Neuron (in vitro differentiated cells): Measurements from ENCODE around the gene PTRHD1.

Experiments
- H2AFZ ChIP-seq: one replicate; pipeline ENCODE4 v1.6.1; 2013; ENCODE audit warnings: low read depth, mild to moderate bottlenecking, inconsistent platforms, low read length, moderate library complexity
- H3K27me3 ChIP-seq: one replicate; pipeline ENCODE4 v1.6.1; 2013; ENCODE audit warnings: low read length; ENCODE audit not compliant: insufficient read depth
- H3K36me3 ChIP-seq: one replicate; pipeline ENCODE4 v1.6.1; 2013; ENCODE audit warnings: low read length; ENCODE audit not compliant: insufficient read depth
- H3K4me1 ChIP-seq: one replicate; pipeline ENCODE4 v1.6.1; 2013; ENCODE audit warnings: low read length; ENCODE audit not compliant: insufficient read depth
- H3K4me3 ChIP-seq: 2 replicates; pipeline ENCODE4 v1.5.1; 2013; ENCODE audit warnings: mild to moderate bottlenecking, low read length, moderate library complexity
- H3K9me3 ChIP-seq: one replicate; pipeline ENCODE4 v1.6.1; 2013; ENCODE audit warnings: low read length

PTRHD1 gene

DNA sequence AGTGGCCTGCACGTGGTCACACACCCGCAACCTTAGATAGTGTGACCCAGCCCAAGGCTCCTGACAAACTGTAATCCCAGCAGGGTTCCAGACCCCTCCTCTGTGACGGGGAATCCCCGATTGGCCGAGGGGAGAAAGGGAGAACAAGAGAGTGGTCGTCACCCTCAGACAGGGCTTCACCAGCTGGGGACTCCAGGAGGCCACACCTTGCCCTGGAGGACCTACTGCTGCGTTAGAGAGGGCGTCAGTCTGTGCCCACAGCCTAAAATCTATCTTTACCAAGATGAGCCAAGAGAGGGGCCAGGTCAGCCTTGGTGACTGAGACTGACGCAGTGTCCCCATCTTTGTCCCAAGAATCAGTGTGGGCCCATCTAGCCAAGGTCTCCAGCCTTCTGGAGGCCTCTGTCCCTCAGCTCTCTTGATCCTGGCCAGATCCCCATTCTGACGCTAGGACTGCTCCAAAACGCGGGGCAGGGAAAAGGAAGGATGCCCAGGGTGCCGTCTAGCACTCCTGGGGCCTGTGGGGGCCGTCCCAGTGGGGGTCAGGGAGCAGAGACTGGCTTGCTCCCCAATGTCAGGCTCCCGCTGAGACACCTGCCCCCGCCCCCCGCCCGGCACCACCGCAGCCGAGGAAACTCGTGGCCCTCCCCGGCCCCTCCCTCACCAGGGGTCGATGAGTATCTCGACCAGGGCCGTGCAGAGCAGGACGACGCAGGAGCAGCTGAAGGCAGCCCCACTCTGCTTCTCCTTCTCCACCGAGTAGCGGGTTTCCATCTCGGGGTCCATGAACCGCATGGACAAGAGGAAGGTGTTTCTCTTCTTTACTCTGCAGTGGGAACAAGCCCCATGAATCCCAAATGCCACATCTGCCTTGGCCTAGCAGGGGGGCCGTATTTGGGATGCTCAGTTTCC, 40.9 kb upstream of the PTRHD1 start:
- Histone ChIP-seq H3K4me1 (peaks cover 13% of the 10 kb centered on the region), H3K4me3 (no peak overlapping the region), H3K9me3 (no peaks in the 10 kb centered on the region), H2AFZ (no peak overlapping the region), H3K36me3 (peaks cover 32% of the 10 kb centered on the region), H3K27me3 (no peaks in the 10 kb centered on the region)

DNA sequence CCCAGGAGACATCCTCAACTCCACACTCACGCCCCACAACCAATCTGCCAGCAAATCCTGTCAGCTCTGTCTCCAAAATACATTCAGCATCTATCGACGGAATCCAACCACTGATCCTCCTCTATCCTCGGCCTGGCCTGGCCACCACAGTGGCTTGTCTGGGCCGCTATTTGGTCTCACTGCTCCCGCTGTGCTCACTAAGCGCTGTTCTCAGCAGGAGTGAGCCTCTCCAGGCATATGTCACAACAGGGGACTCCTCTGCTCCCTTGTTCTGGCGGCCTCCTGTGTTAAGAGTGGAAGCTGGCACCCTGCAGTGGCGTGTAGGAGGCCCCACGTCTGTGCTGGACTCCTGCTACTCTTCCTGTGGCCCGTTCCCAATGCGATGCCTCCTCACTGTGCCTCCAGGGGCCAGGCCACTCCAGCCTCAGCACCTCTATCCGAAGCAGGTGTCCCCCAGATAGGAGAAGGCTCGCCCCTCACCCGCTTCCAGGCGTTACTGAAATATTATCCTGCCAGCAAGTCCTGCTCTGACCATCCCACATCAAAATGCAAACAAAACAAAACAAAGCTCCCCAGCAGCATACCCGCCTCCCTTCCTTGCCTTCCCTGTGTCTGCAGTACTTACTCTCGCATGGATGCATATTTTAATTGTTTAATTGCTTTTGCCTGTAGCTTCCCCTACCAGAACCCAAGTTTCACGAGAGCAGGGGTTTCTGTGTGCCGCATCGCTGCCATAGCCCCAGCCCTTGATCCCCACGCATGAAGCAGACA, 39.9 kb upstream of the PTRHD1 start:
- H3K4me1 ChIP-seq = peaks cover 13% of the 10 kb centered on the region
- peaks cover 32% of the 10 kb centered on the region for H3K36me3 ChIP-seq
- H3K9me3 ChIP-seq = no peaks in the 10 kb centered on the region
- no peak overlapping the region for H2AFZ ChIP-seq
- no peak overlapping the region for H3K4me3 ChIP-seq
- no peaks in the 10 kb centered on the region for H3K27me3 ChIP-seq

DNA sequence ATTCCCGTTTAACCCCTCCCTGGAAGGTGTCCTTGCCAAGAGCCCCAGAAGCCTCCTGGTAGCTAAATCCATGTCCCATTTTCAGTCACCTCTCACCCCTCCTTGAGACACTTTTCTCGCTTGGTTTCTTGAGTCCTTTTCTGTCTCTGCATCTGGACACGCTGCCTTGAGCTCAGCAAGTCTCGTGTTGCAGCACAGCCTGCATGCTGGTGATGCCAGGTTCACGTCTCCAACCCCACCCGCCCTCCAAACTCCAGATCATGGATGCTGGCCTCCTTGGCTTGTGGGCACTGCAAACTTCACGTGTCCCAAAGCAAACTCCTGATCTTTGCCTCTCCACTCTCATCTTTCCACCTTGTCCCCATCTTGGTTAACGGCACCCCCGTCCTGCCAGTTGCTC, 39.3 kb upstream of the PTRHD1 start:
- H3K9me3 ChIP-seq = no peaks in the 10 kb centered on the region
- H2AFZ ChIP-seq = no peak overlapping the region
- H3K36me3 ChIP-seq = peaks cover 32% of the 10 kb centered on the region
- H3K27me3 ChIP-seq = no peaks in the 10 kb centered on the region
- H3K4me3 ChIP-seq = no peak overlapping the region
- peaks cover 13% of the 10 kb centered on the region for H3K4me1 ChIP-seq

DNA sequence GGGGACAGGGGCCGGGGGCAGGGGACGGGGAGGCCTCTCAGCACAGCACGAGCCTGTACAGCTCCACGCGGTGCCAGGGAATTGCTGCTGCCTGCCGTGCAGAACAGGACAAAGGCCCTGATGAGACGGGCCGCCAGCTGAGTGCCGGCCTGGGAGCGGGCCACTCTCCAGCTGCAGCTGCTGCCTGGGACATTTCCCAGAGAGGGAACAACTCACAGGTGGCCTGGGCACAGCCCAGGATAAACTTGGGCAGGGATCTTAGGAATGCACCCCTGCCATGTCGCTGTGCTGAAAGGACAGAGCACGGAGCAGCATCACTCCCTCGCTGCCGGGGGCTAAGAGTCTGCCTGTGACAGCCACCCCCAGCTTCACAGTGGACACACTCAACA, 38.9 kb upstream of the PTRHD1 start:
- no peaks in the 10 kb centered on the region for H3K27me3 ChIP-seq
- H2AFZ ChIP-seq = no peak overlapping the region
- H3K4me1 ChIP-seq = peaks cover 13% of the 10 kb centered on the region
- H3K36me3 ChIP-seq = peaks cover 34% of the 10 kb centered on the region
- no peak overlapping the region for H3K4me3 ChIP-seq
- no peaks in the 10 kb centered on the region for H3K9me3 ChIP-seq

DNA sequence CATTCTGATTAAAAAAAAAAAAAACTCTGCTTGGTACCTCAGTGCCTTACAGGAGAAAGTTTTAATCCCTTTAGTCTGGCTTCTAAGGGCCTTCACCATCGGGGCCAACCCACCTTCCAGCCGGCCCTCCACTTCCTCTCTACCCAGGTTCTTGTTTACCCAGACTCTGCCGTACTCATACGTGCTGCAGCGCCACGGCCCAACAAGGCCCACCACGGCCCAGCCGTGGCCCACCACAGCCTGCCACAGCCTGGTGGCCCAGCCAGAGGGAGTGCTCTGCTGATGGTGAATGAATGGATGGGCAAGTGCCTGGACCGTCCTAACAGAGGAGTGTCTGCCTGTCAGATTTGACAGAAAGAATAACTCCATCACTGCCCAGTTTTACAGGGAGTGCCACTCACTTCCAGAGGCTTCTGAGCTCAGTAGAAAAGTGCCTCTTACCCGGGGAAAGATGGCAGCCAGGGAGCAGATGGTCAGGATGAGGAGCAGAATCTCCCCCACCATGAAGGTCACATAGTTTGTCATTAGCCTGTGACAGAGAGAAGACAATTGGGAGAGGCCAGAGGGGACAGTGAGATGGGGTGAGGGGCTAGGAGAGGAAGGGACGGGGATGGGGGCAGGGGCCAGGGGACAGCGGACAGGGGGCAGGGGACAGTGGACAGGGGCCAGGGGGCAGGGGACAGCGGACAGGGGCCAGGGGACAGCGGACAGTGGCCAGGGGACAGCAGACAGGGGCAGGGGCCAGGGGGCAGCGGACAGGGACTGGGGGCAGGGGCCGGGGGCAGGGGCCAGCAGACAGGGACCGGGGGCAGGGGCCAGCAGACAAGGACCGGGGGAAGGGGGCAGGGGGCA, 38.3 kb upstream of the PTRHD1 start:
- Histone ChIP-seq H3K4me1 (peaks cover 13% of the 10 kb centered on the region), H3K36me3 (peaks cover 30% of the 10 kb centered on the region), H3K27me3 (no peaks in the 10 kb centered on the region), H2AFZ (no peak overlapping the region), H3K9me3 (no peaks in the 10 kb centered on the region), H3K4me3 (no peak overlapping the region)

DNA sequence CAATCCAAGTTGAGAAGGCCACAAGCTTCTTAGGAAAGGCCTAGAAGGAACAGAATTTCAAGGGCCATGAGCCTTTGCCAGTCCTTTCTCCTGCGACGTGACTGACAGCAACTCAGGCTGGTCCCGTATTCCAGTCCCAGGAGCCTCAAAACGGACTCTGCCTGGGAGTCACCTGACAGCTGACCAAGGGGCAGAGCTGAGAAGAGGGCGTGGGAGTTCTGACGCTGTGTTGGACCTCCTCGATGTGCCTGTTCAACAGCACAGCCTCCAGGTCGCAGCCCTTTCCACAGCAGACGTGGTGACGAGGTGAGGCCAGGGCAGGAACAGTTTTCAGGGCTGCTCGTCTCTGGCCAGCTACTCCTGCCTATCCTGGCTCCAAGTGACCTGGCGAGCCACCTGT, 37.6 kb upstream of the PTRHD1 start:
- Histone ChIP-seq H2AFZ (no peak overlapping the region), H3K4me1 (peaks cover 13% of the 10 kb centered on the region), H3K36me3 (peaks cover 26% of the 10 kb centered on the region), H3K9me3 (no peaks in the 10 kb centered on the region), H3K27me3 (no peaks in the 10 kb centered on the region), H3K4me3 (no peak overlapping the region)

DNA sequence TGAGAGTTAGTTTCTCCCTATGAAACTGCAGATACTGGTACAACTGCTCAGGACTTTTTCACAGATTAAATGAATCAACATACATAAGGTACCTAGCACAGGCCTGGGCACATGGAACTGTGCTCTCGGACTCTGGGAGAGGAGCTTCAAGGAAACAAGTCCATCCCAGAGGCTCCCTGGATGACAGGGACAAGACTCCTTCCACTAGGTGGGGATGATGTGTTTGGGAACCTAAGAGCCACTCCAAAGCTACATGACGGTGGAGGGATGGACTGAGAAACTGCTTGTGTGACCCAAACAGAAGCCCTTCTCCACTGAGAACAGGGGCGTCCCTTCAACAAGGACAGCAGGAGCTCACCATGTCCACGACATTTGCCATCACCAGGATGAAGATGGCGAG, 37.2 kb upstream of the PTRHD1 start:
- H3K4me1 ChIP-seq = peaks cover 13% of the 10 kb centered on the region
- no peak overlapping the region for H2AFZ ChIP-seq
- H3K9me3 ChIP-seq = no peaks in the 10 kb centered on the region
- H3K36me3 ChIP-seq = peaks cover 30% of the 10 kb centered on the region
- H3K4me3 ChIP-seq = no peak overlapping the region
- no peaks in the 10 kb centered on the region for H3K27me3 ChIP-seq

DNA sequence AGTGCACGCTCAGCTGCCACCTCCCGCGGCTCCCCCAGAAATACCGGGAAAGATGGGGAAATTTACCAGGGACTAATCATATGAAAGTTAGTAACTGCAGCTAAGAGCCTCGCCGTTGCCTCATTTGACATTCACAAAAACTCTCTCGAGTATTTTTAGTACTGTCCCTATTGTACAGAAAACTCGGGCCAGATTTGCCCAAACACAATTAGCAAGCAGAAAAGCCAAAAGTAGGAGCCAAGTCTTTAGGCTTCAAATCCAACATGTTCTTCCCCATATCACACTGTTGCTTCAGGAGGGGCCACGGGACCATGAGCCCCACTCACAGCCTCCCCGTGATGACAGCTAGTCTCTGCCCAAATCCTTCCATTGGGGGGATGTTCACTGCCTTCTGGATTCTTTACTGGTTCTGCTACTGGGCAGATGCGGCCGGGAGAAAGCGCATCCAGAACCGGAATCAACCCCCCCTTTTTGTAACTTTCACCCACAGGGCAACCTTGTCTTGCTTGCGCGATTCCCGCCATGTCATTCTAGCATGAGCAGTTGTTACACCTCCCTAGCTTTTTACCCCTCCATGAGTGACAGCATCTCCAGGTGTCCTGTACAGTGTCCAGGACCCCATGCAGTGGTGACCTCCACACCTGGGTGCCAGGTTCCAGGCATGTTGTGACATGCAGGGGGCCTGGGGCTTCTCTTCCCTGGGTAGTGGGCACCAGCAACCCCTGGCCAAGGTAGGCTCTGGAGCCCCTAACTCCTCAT, 35.2 kb upstream of the PTRHD1 start:
- H3K36me3 ChIP-seq = peaks cover 25% of the 10 kb centered on the region
- no peak overlapping the region for H2AFZ ChIP-seq
- H3K9me3 ChIP-seq = no peaks in the 10 kb centered on the region

DNA sequence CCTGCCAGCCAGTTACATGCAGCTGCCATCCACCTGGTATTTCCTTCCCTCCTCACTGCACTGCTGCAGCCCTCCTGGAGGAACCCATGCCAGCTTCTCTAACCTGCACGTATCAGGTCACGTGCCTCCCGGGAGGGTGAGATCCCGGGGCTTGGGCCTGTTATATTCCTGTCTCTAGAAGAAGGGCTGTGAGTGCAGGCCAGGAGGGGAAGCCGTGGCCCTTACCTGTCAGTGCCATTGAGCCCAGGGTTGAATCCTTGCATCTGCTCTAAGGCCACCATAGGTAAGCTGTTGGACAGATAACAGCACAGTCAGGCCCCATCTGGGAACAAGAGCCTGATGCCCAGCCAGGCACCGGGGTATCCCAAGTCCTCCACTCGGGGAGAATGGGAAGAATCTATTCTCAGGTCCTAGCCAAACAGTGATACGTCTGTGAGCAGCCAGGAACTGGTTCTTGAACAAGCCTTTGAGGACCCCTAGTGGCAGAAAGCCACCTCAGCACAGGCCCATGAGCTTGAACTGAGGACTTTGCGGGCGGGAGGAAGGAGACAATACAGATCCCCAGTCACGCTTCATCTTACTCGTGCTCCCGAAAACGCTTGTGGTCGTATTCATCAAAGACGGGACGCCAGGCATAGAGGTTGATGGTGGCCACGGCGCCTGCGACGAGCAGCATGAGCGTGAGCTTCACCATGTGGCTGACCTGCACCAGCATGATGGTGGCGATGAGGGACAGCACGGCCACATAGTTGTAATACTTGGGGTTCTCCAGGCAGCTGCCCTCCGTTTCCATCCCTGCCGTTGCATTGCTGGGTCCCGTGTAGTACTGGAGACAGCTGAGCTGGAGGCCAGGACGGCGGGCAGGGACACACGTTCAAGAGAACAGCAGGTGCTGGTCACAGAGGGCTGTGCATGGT, 34.4 kb upstream of the PTRHD1 start:
- Histone ChIP-seq H3K36me3 (peaks cover 32% of the 10 kb centered on the region), H3K4me1 (peaks cover 10% of the 10 kb centered on the region), H2AFZ (no peak overlapping the region), H3K9me3 (no peaks in the 10 kb centered on the region), H3K4me3 (no peak overlapping the region), H3K27me3 (no peaks in the 10 kb centered on the region)

More for the DNA sequence above, 35.2 kb upstream of the PTRHD1 start:
- H3K4me1 ChIP-seq = peaks cover 13% of the 10 kb centered on the region
- H3K4me3 ChIP-seq = no peak overlapping the region
- H3K27me3 ChIP-seq = no peaks in the 10 kb centered on the region

DNA sequence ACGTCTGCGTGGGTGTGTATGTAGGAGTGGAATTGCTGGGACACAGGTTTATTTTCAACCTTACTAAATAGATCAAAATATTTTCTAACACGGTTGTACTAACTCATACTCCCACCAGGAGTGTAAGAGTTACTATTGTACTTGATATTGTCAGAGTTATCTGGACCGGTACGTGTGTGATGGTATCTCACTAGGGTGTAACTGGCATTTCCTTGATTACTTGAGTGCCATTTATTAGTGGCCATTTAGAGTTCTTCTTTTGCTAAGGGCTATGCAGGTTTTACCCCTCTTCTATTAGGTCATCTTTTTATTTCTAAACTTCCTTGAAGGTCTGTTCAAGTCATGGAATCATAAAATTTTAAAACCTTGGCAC, 33.6 kb upstream of the PTRHD1 start:
- H2AFZ ChIP-seq = no peak overlapping the region
- H3K4me3 ChIP-seq = no peak overlapping the region
- no peaks in the 10 kb centered on the region for H3K9me3 ChIP-seq
- peaks cover 12% of the 10 kb centered on the region for H3K4me1 ChIP-seq
- H3K27me3 ChIP-seq = no peaks in the 10 kb centered on the region
- H3K36me3 ChIP-seq = peaks cover 35% of the 10 kb centered on the region

DNA sequence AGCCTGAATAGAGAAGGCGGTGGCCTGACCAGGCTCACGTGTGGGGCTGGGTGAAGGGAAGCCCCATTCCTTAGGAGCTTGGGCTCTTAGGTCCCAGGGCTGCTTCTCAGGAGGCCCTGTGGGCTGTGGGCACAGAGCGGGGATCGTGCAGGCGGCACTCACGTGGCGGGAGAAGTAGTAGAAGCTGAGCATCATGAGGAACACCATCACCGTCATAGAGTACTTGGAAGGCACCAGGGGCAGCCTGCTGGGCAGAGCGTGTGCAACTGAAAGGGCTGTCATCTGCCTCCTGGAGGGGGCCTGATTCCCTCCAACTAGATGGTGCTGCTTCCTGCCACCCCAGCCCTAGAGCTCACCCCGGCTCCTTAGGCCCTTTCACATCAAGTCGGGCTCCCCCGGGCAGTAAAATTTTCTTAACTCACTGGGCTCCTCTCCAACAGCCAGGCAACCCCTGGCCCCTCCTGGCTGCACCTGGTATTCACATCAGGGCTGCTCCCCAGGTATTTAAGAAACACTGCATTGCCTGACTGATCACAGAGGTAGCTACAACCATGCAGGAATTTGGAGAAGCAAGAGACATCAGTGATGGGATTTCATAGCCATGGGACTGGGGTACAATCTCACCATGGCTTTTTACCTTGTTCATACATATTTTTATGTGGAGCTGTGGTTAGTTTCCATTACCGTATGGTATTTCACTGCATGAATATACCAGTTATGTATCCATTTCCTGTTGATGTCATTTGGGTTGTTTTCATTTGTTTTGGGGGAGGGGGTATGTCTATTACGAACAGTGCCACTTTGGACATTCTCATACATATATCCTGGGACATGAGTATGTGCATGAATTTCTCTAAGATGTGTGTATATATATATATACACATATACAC, 32.9 kb upstream of the PTRHD1 start:
- Histone ChIP-seq H2AFZ (no peak overlapping the region), H3K4me1 (peaks cover 13% of the 10 kb centered on the region), H3K9me3 (no peaks in the 10 kb centered on the region), H3K4me3 (no peak overlapping the region), H3K27me3 (no peaks in the 10 kb centered on the region), H3K36me3 (peaks cover 42% of the 10 kb centered on the region)
